Pulmonary artery endothelial cell (primary cell): Measurements from ENCODE around the gene SLC9A3. TPM values are rescaled to one million over a fixed set of nuclear protein-coding genes. Genes with fewer than 3 reads are reported as not detected.
"Not testable (repeated sequence)": the region's sequence is repeated elsewhere in the genome, so short reads cannot be mapped to it uniquely, and the experiment has no call there.

Source experiments
- DNase-seq: peaks from one replicate; pipeline ENCODE4 v3.0.0-alpha.2; 2011; ENCODE audit warnings: low read depth, low spot score
- total RNA-seq: library from RNA; depleted of rRNA; stranded (reverse); fragments of >200 nt; gene quantifications from 2 replicates; pipeline ENCODE4 v1.2.3, GENCODE V29; 2014

Gene SLC9A3
- total RNA-seq, 1 donor from 2014 or later, result 0.92 TPM

GRCh38 chr5:477247-477646, 47.0 kb downstream of the SLC9A3 start:
- no peak for DNase-seq

GRCh38 chr5:476814-477175, 47.5 kb downstream of the SLC9A3 start:
- no peak for DNase-seq

- DNase-seq, result no peak
These were observed 48.0 kb downstream of the SLC9A3 start for GRCh38 chr5:476102-476813.

GRCh38 chr5:475704-476101, 48.5 kb downstream of the SLC9A3 start:
- no peak for DNase-seq

GRCh38 chr5:474840-475661, 49.2 kb downstream of the SLC9A3 start:
- DNase-seq, result no peak

GRCh38 chr5:474232-474839, 49.9 kb downstream of the SLC9A3 start:
- DNase-seq, result not testable (repeated sequence)

- DNase-seq, result no peak
These were observed 50.6 kb downstream of the SLC9A3 start for GRCh38 chr5:473551-474192.

GRCh38 chr5:472656-473550, 51.3 kb downstream of the SLC9A3 start:
- DNase-seq, result peak; percentile 10

- DNase-seq, result no peak
These were observed 52.1 kb downstream of the SLC9A3 start for GRCh38 chr5:472076-472655.

- no peak for DNase-seq
These were observed 52.5 kb downstream of the SLC9A3 start for GRCh38 chr5:471750-472058.

- no peak for DNase-seq
These were observed 53.1 kb downstream of the SLC9A3 start for GRCh38 chr5:470961-471749.

GRCh38 chr5:469752-470483, 54.3 kb downstream of the SLC9A3 start:
- DNase-seq, result no peak

GRCh38 chr5:468401-468800, 55.8 kb downstream of the SLC9A3 start:
- no peak for DNase-seq

- DNase-seq, result no peak
These were observed 57.5 kb downstream of the SLC9A3 start for GRCh38 chr5:466661-467310.

GRCh38 chr5:465591-466403, 58.5 kb downstream of the SLC9A3 start:
- no peak for DNase-seq

GRCh38 chr5:464843-465590, 59.2 kb downstream of the SLC9A3 start:
- no peak for DNase-seq

- no peak for DNase-seq
These were observed 59.8 kb downstream of the SLC9A3 start for GRCh38 chr5:464446-464842.
